AG09309 (cell line): ENCODE results near the gene TMEM72.

Source experiments
- DNase-seq: peaks from one replicate; pipeline ENCODE4 v3.0.0-alpha.2; 2010; ENCODE audit warnings: low read depth
- H3K4me3 ChIP-seq: 2 replicates; pipeline ENCODE4 v1.5.1; 2011; ENCODE audit warnings: mild to moderate bottlenecking, low read depth, low read length, moderate library complexity; ENCODE audit not compliant: control insufficient read depth
- CTCF ChIP-seq: IDR thresholded peaks from 2 replicates; pipeline ENCODE4 v1.5.1; 2011; ENCODE audit warnings: mild to moderate bottlenecking, low read depth, low read length, inconsistent platforms; ENCODE audit not compliant: insufficient read depth, control insufficient read depth; ENCODE audit errors: missing control alignments

TMEM72 gene

GRCh38 chr10:44951576-44952226, 40.6 kb downstream of the TMEM72 start:
- no peak for TF ChIP-seq CTCF
- no peak for DNase-seq
- no peak overlapping the region for H3K4me3 ChIP-seq

- no peak for TF ChIP-seq CTCF
- DNase-seq = no peak
- no peak overlapping the region for H3K4me3 ChIP-seq
Measured at GRCh38 chr10:44952779-44953231, 41.7 kb downstream of the TMEM72 start.

- no peak overlapping the region for H3K4me3 ChIP-seq
- DNase-seq = no peak
- TF ChIP-seq CTCF = no peak
Measured at GRCh38 chr10:44954042-44954441, 42.9 kb downstream of the TMEM72 start.

GRCh38 chr10:44954962-44955361, 43.8 kb downstream of the TMEM72 start:
- TF ChIP-seq CTCF = no peak
- no peak overlapping the region for H3K4me3 ChIP-seq
- DNase-seq = no peak

GRCh38 chr10:44955413-44956070, 44.4 kb downstream of the TMEM72 start:
- DNase-seq = no peak
- TF ChIP-seq CTCF = no peak
- no peak overlapping the region for H3K4me3 ChIP-seq

GRCh38 chr10:44956226-44956625, 45.1 kb downstream of the TMEM72 start:
- H3K4me3 ChIP-seq = no peak overlapping the region
- no peak for TF ChIP-seq CTCF
- DNase-seq = no peak
